BE2C (cell line): ENCODE measurements around the gene SRSF4.
"Not testable (repeated sequence)": the region's sequence is repeated elsewhere in the genome, so short reads cannot be mapped to it uniquely, and the experiment has no call there.

Experiments used
- DNase-seq: peaks from one replicate; pipeline ENCODE4 v3.0.0-alpha.2; 2020
- H3K27me3 ChIP-seq: fragments of 250-450 bp; sonication (Bioruptor Pico); 2 replicates; pipeline ENCODE4 v1.5.1; 2020; ENCODE audit warnings: mild to moderate bottlenecking
- H3K36me3 ChIP-seq: fragments of 250-450 bp; sonication (Bioruptor Pico); 2 replicates; pipeline ENCODE4 v1.5.1; 2020; ENCODE audit warnings: mild to moderate bottlenecking
- H3K4me1 ChIP-seq: fragments of 250-450 bp; sonication (Bioruptor Pico); 2 replicates; pipeline ENCODE4 v1.5.1; 2020
- H3K4me3 ChIP-seq: 2 replicates; pipeline ENCODE4 v1.5.1; 2011; ENCODE audit warnings: low read depth, low read length
- H3K9me3 ChIP-seq: fragments of 250-450 bp; sonication (Bioruptor Pico); 2 replicates; pipeline ENCODE4 v1.5.1; 2020
- CTCF ChIP-seq: IDR thresholded peaks from 2 replicates; pipeline ENCODE4 v1.5.1; 2012; ENCODE audit warnings: mild to moderate bottlenecking, low read depth, low read length

SRSF4 gene

GRCh38 chr1:29156543-29157268, 25.0 kb downstream of the SRSF4 start:
- no peak overlapping the region for H3K4me3 ChIP-seq
- H3K27me3 ChIP-seq, result no peaks in the 10 kb centered on the region
- no peak for TF ChIP-seq CTCF
- no peaks in the 10 kb centered on the region for H3K9me3 ChIP-seq
- peaks cover 52% of the 10 kb centered on the region for H3K36me3 ChIP-seq
- peak; percentile 43 for DNase-seq
- H3K4me1 ChIP-seq, result peaks cover 5% of the 10 kb centered on the region; the same call in 1 of the 2 replicates

GRCh38 chr1:29152046-29152805, 29.5 kb downstream of the SRSF4 start:
- no peak overlapping the region for H3K4me3 ChIP-seq
- DNase-seq, result no peak
- H3K27me3 ChIP-seq, result no peaks in the 10 kb centered on the region
- no peak for TF ChIP-seq CTCF
- H3K9me3 ChIP-seq, result no peaks in the 10 kb centered on the region
- H3K4me1 ChIP-seq, result peaks cover 2% of the 10 kb centered on the region; the same call in 1 of the 2 replicates
- H3K36me3 ChIP-seq, result peaks cover 76% of the 10 kb centered on the region

DNA sequence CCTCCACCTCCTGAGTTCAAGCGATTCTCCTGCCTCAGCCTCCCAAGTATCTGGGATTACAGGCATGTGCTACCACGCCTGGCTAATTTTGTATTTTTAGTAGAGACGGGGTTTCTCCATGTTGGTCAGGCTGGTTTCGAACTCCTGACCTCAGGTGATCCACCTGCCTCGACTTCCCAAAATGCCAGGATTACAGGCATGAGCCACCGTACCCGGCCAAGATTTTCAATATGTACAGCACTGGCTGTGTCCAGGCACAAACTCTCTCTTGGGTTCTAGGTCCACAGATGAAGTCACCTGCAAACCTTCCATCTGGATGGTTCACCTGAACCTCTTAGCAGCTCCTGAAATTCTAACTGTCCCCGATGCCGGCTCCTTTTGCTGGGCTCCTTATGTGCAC, 31.4 kb downstream of the SRSF4 start:
- H3K36me3 ChIP-seq, result peaks cover 75% of the 10 kb centered on the region
- H3K27me3 ChIP-seq, H3K9me3 ChIP-seq, H3K4me3 ChIP-seq, DNase-seq, H3K4me1 ChIP-seq: not testable (repeated sequence)

DNA sequence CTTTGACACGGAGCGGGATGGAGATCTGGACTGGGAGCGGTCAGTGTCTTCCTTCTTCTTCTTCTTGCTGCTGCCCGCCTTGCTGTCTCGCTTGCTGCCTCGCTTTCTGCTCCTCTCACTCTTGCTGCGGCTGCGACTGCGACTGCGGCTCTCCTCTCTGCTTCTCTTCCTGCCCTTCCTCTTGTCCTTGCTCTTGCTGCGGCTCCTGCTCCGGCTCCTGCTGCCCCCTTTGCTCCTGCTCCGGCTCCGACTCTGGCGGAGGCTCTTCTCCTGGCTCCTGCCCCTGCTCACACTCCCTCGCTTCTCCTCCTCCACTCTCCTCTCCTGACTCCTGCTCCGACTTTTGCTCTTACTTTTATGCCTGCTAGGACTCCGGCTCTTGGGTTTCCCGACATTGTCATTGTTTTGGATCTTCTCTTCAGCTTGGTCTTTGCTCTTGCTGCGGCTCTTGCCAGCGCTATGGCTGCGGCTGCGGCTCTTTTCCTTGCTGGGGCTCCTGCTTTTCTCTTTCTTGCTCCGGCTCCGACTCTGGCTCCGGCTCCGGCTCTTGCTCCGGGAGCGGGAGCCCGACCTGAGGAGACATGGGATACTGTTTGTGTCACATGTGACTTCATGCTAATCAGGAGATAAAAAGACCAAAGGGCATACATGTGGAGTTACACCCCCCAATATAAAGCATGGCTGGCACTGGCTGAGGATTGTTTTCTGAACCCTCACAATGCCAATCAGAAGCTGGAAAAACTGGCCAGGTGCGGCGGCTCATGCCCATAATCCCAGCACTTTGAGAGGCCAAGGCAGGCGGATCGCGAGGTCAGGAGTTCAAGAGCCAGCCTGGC, 32.8 kb downstream of the SRSF4 start:
- H3K4me1 ChIP-seq, result no peaks in the 10 kb centered on the region
- no peak for DNase-seq
- H3K4me3 ChIP-seq, result no peak overlapping the region
- TF ChIP-seq CTCF, result no peak
- no peaks in the 10 kb centered on the region for H3K9me3 ChIP-seq
- H3K36me3 ChIP-seq, result peaks cover 62% of the 10 kb centered on the region
- no peaks in the 10 kb centered on the region for H3K27me3 ChIP-seq

DNA sequence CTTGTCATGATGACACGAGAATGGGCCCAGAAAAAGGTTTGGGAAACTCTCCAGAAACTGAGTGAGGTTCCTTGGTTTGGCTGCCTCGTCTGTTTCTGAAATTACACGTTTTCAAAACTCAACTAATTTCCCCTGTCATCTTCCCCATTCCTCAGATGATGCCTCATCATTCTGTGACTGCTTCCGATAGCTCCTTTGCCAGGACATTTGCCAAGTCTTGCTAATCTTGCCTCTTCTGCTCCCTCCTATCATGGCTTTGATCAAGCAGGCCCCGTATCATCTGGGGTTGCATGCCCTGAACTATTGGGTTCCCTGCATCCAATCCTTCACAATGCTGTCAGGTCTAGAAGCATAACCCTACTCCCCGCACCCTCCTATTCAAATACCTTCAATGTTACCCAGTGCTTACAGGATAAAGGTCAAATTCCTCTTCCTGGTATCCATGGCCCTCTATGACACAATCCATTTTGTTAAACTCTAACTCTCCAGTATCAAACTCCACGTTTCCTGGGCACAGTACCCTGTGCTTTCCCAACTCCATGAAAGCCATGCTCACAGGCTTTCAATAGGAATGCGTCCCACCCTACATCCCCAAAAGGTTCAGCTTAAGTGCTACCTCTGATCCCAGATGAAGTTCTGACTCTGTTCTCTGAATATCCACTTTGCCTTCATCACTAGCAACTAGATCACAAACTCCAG, 35.8 kb downstream of the SRSF4 start:
- no peaks in the 10 kb centered on the region for H3K27me3 ChIP-seq
- peaks cover 37% of the 10 kb centered on the region for H3K36me3 ChIP-seq
- no peak for TF ChIP-seq CTCF
- H3K4me3 ChIP-seq, result no peak overlapping the region
- no peaks in the 10 kb centered on the region for H3K9me3 ChIP-seq
- no peaks in the 10 kb centered on the region for H3K4me1 ChIP-seq
- no peak for DNase-seq

DNA sequence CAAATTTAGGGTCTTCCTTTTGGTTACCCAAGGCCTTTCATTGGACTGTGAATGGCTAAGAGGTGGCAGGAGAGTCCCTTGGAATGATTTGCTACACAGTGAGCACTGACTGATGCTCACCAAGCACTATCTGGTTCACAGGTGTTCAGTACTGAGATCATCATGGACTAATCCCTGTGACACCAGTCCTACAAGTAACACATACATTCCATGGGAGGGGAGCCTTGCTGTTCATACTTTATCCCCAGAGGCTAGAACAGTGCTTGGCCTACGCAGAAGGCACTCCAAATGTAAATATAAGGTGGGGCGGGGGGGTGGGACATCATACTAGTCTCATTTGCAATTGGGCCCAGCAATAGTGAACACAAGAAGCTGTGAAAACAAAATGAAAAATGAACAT, 37.5 kb downstream of the SRSF4 start:
- no peak for TF ChIP-seq CTCF
- no peak overlapping the region for H3K4me3 ChIP-seq
- no peak for DNase-seq

More for the DNA sequence above, 37.5 kb downstream of the SRSF4 start:
- Histone ChIP-seq H3K27me3 (no peaks in the 10 kb centered on the region), H3K9me3 (no peaks in the 10 kb centered on the region), H3K36me3 (peaks cover 25% of the 10 kb centered on the region), H3K4me1 (no peaks in the 10 kb centered on the region)
